K562 (cell line): Measurements from ENCODE around the gene HSPB2. TPM values are rescaled to one million over a fixed set of nuclear protein-coding genes. Genes with fewer than 3 reads are reported as not detected.

Source experiments
- ARID3B ChIP-seq: fragments of 250-450 bp; sonication (Bioruptor Pico); IDR thresholded peaks from 2 replicates; pipeline ENCODE4 v1.4.0; 2020; ENCODE audit warnings: borderline replicate concordance
- CREB5 ChIP-seq: fragments of 250-450 bp; sonication (Bioruptor Pico); IDR thresholded peaks from 2 replicates; pipeline ENCODE4 v1.5.0; 2020; ENCODE audit warnings: mild to moderate bottlenecking
- DEAF1 ChIP-seq: fragments of 450-650 bp; formaldehyde crosslinking; IDR thresholded peaks from 2 replicates; pipeline ENCODE4 v1.4.0; 2020; ENCODE audit warnings: mild to moderate bottlenecking, moderate library complexity
- E2F4 ChIP-seq: sonication (generic); formaldehyde crosslinking; IDR thresholded peaks from 2 replicates; pipeline ENCODE4 v1.8.0; 2022; ENCODE audit warnings: mild to moderate bottlenecking, low read depth, missing genetic modification reagents
- HEY1 ChIP-seq: fragments of 250-450 bp; sonication (Bioruptor Pico); IDR thresholded peaks from 2 replicates; pipeline ENCODE4 v1.5.0; 2020; ENCODE audit warnings: mild to moderate bottlenecking, moderate library complexity, borderline replicate concordance
- HMG20A ChIP-seq: fragments of 450-650 bp; formaldehyde crosslinking; conservative IDR thresholded peaks from 2 replicates; pipeline ENCODE4 v1.4.0; 2020; ENCODE audit warnings: mild to moderate bottlenecking, mixed read lengths
- HNRNPH1 ChIP-seq: fragments of 200-400 bp; formaldehyde crosslinking; optimal IDR thresholded peaks from 2 replicates; pipeline ENCODE3; 2017; ENCODE audit warnings: low read depth, mild to moderate bottlenecking, low read length, moderate library complexity
- JUN ChIP-seq, 2 experiments: sonication (generic) in 1 of 2; formaldehyde crosslinking in 1 of 2; IDR thresholded peaks; 2 replicates each; pipeline versions ENCODE4 v1.6.1 to v1.8.0; 2012 to 2022; ENCODE audit warnings: borderline replicate concordance in 2 of 2, mild to moderate bottlenecking in 2 of 2, improper control_type of control experiment in 1 of 2, low read depth in 1 of 2, low read length in 1 of 2, missing genetic modification reagents in 1 of 2
- KDM1A ChIP-seq, 2 experiments: fragments of 450-650 bp; IDR thresholded peaks; 2 replicates each; pipeline ENCODE4 v1.6.1; 2016; ENCODE audit warnings: mild to moderate bottlenecking in 2 of 2
- KLF6 ChIP-seq: fragments of 250-450 bp; sonication (Bioruptor Pico); IDR thresholded peaks from 2 replicates; pipeline ENCODE4 v1.4.0; 2020; ENCODE audit warnings: mild to moderate bottlenecking, moderate library complexity, borderline replicate concordance
- MAZ ChIP-seq, 2 experiments: fragments of 450-650 bp in 1 of 2; sonication (generic) in 1 of 2; formaldehyde crosslinking; IDR thresholded peaks in 1 of 2; conservative IDR thresholded peaks in 1 of 2; 2 replicates each; pipeline versions ENCODE4 v1.4.0 to v1.5.0; 2020; ENCODE audit warnings: mild to moderate bottlenecking in 1 of 2, missing genetic modification reagents in 1 of 2
- MYC ChIP-seq, 2 experiments: fragments of 250-450 bp in 1 of 2; sonication (Bioruptor Pico) in 1 of 2; IDR thresholded peaks; 2 replicates each; pipeline versions ENCODE4 v1.5.1 to v1.6.1; 2012 to 2021; ENCODE audit warnings: low read depth in 2 of 2, borderline replicate concordance in 1 of 2, improper control_type of control experiment in 1 of 2, low read length in 1 of 2, mild to moderate bottlenecking in 1 of 2, moderate library complexity in 1 of 2
- NCOR1 ChIP-seq: fragments of 450-650 bp; IDR thresholded peaks from 2 replicates; pipeline ENCODE4 v1.6.1; 2016; ENCODE audit warnings: mild to moderate bottlenecking, moderate library complexity
- NFIC ChIP-seq: fragments of 450-650 bp; IDR thresholded peaks from 2 replicates; pipeline ENCODE4 v1.6.1; 2017; ENCODE audit warnings: mild to moderate bottlenecking, inconsistent platforms
- RBBP5 ChIP-seq: fragments of 200-600 bp; sonication (generic); IDR thresholded peaks from 2 replicates; pipeline ENCODE4 v1.6.1; 2012; ENCODE audit warnings: borderline replicate concordance, mild to moderate bottlenecking, low read length, control low read depth, inconsistent platforms; ENCODE audit not compliant: insufficient read depth, poor library complexity, severe bottlenecking
- ZNF133 ChIP-seq: fragments of 250-450 bp; sonication (Bioruptor Pico); IDR thresholded peaks from 2 replicates; pipeline ENCODE4 v1.4.0; 2020; ENCODE audit warnings: mild to moderate bottlenecking
- ZNF282 ChIP-seq: sonication (generic); formaldehyde crosslinking; IDR thresholded peaks from 2 replicates; pipeline ENCODE4 v1.8.1; 2023; ENCODE audit warnings: missing genetic modification reagents
- ZNF384 ChIP-seq: IDR thresholded peaks from 2 replicates; pipeline ENCODE4 v1.6.1; 2012; ENCODE audit warnings: low read depth, low read length, improper control_type of control experiment
- polyA plus RNA-seq, 8 experiments: library from polyadenylated mRNA; depleted of rRNA in 4 of 8; stranded (reverse) in 5 of 8; unstranded in 3 of 8; fragments of >200 nt; fragmentation: Nextera tagmentation in 2 of 8; fragmentation: Illumina TruSeq in 1 of 8; extraction: Ambion mirVana in 2 of 8; extraction: Trizol in 1 of 8; gene quantifications; 2 replicates each; pipeline versions ENCODE4 v1.2.1 to v1.2.3, GENCODE V29; 2011 to 2014; ENCODE audit warnings: inconsistent platforms in 1 of 8, missing spikeins in 1 of 8
- total RNA-seq, 7 experiments: library from RNA; depleted of rRNA in 6 of 7; stranded (reverse); fragments of >200 nt in 6 of 7; fragmentation: Illumina TruSeq in 2 of 7; extraction: Trizol in 2 of 7; gene quantifications; 2 replicates each; pipeline versions ENCODE4 v1.2.1 to v1.2.3, GENCODE V29; 2011 to 2021; ENCODE audit warnings: low replicate concordance in 1 of 7

HSPB2 gene
- total and polyA plus RNA-seq, 9 of the 15 experiments (the other 6 are each of a cell fraction or from before 2014, with no cell fraction given), result 0.06 to 0.35 (median 0.11) TPM; not detected in 5

GRCh38 chr11:111926505-111927391 is 14.2 kb downstream of the HSPB2 start (continued):
- TF ChIP-seq DEAF1 (CRISPR knock-in tag) (no peak), CREB5 (CRISPR knock-in tag) (no peak), NFIC (peak; percentile 10; the same call in 1 of the 2 replicates), NCOR1 (no peak), HEY1 (CRISPR knock-in tag) (no peak), ARID3B (CRISPR knock-in tag) (no peak), HNRNPH1 (no peak), ZNF282 (CRISPR knock-in tag) (no peak), ZNF384 (no peak), HMG20A (no peak), MYC (IDR thresholded peaks at IDR 0.05; ENCODE audit: low read depth, low read length) (peak; percentile 72), MYC (CRISPR knock-in tag; IDR thresholded peaks at IDR 0.05; ENCODE audit: borderline replicate concordance, low read depth) (no peak), JUN (IDR thresholded peaks at IDR 0.05; ENCODE audit: borderline replicate concordance, low read depth, low read length) (no peak), JUN (CRISPR knock-in tag; IDR thresholded peaks at IDR 0.05; ENCODE audit: borderline replicate concordance) (no peak), KLF6 (0 out of 2 replicates have a peak, but pooled peaks have one; percentile 71), MAZ (CRISPR knock-in tag; conservative IDR thresholded peaks at IDR 0.05 in 1 of 2, IDR thresholded peaks at IDR 0.05 in 1 of 2) (peak; percentile 76 to 91), RBBP5 (peak; percentile 35), KDM1A (IDR thresholded peaks at IDR 0.05) (no peak), ZNF133 (CRISPR knock-in tag) (no peak), E2F4 (CRISPR knock-in tag) (no peak)
